MM.1S (cell line): ENCODE measurements around the gene U2AF1L4.

Experiments
- DNase-seq: peaks from one replicate; pipeline ENCODE4 v3.0.0-alpha.2; 2015
- H2AFZ ChIP-seq: fragments of 300-600 bp; sonication (generic); 2 replicates; pipeline ENCODE4 v1.6.0; 2016; ENCODE audit warnings: antibody characterized with exemption, low read length
- H3F3A ChIP-seq: fragments of 300-600 bp; sonication (generic); 2 replicates; pipeline ENCODE4 v1.6.1; 2016; ENCODE audit warnings: mild to moderate bottlenecking, antibody characterized with exemption, low read length, moderate library complexity, mixed read lengths; ENCODE audit not compliant: insufficient read depth
- H3K27ac ChIP-seq: fragments of 300-600 bp; sonication (generic); 2 replicates; pipeline ENCODE4 v1.5.1; 2016; ENCODE audit warnings: mild to moderate bottlenecking, low read length
- H3K27me3 ChIP-seq: fragments of 300-600 bp; sonication (generic); replicated peaks from 2 replicates; pipeline ENCODE4 v1.6.0; 2016; ENCODE audit warnings: low read length; ENCODE audit not compliant: insufficient read depth
- H3K36me3 ChIP-seq: fragments of 300-600 bp; sonication (generic); replicated peaks from 2 replicates; pipeline ENCODE4 v1.6.1; 2016; ENCODE audit warnings: mild to moderate bottlenecking, low read length, mixed read lengths; ENCODE audit not compliant: insufficient read depth
- H3K4me1 ChIP-seq: fragments of 300-600 bp; sonication (generic); 2 replicates; pipeline ENCODE4 v1.6.1; 2016; ENCODE audit warnings: low read length, mixed read lengths
- H3K4me2 ChIP-seq: fragments of 300-600 bp; sonication (generic); 2 replicates; pipeline ENCODE4 v1.6.0; 2016; ENCODE audit warnings: low read depth, low read length
- H3K4me3 ChIP-seq: fragments of 300-600 bp; sonication (generic); 2 replicates; pipeline ENCODE4 v1.5.1; 2016; ENCODE audit warnings: low read length, mixed read lengths
- H3K79me2 ChIP-seq: fragments of 300-600 bp; sonication (generic); 2 replicates; pipeline ENCODE4 v1.6.1; 2016; ENCODE audit warnings: mixed run types, low read length, mixed read lengths
- H3K9ac ChIP-seq: fragments of 300-600 bp; sonication (generic); 2 replicates; pipeline ENCODE4 v1.6.1; 2016; ENCODE audit warnings: low read length, mixed read lengths
- H3K9me2 ChIP-seq: fragments of 300-600 bp; sonication (generic); replicated peaks from 2 replicates; pipeline ENCODE4 v1.6.1; 2016; ENCODE audit warnings: mild to moderate bottlenecking, low read length, mixed read lengths; ENCODE audit not compliant: insufficient read depth
- H3K9me3 ChIP-seq: fragments of 300-600 bp; sonication (generic); replicated peaks from 2 replicates; pipeline ENCODE4 v1.6.1; 2016; ENCODE audit warnings: mild to moderate bottlenecking, low read length, mixed read lengths; ENCODE audit not compliant: insufficient read depth
- H4K20me1 ChIP-seq: fragments of 300-600 bp; sonication (generic); 2 replicates; pipeline ENCODE4 v1.6.1; 2016; ENCODE audit warnings: mild to moderate bottlenecking, low read length, moderate library complexity, mixed read lengths; ENCODE audit not compliant: insufficient read depth
- CTCF ChIP-seq: fragments of 300-600 bp; sonication (generic); IDR thresholded peaks from 2 replicates; pipeline ENCODE4 v1.5.1; 2016; ENCODE audit warnings: antibody characterized with exemption, low read length, mixed read lengths
- EZH2 ChIP-seq: fragments of 300-600 bp; sonication (generic); optimal IDR thresholded peaks from 2 replicates; pipeline ENCODE3; 2017; ENCODE audit warnings: low read depth, mild to moderate bottlenecking, antibody characterized with exemption, low read length, mixed read lengths
- EZH2phosphoT487 ChIP-seq: fragments of 300-600 bp; sonication (generic); IDR thresholded peaks from 2 replicates; pipeline ENCODE4 v1.6.1; 2018; ENCODE audit warnings: antibody characterized with exemption, low read length

Gene U2AF1L4

GRCh38 chr19:35712567-35713505, 32.4 kb downstream of the U2AF1L4 start:
- Histone ChIP-seq H3K9me2 (no peaks in the 10 kb centered on the region), H3K9ac (no peak overlapping the region), H3K27ac (no peak overlapping the region), H2AFZ (no peak overlapping the region), H3K79me2 (no peaks in the 10 kb centered on the region), H3K4me2 (no peak overlapping the region), H3K9me3 (no peaks in the 10 kb centered on the region), H3K27me3 (peaks cover 50% of the 10 kb centered on the region), H3K4me3 (no peak overlapping the region), H3F3A (peaks cover 7% of the 10 kb centered on the region; the same call in 1 of the 2 replicates), H4K20me1 (no peaks in the 10 kb centered on the region), H3K4me1 (peaks cover 11% of the 10 kb centered on the region), H3K36me3 (no peaks in the 10 kb centered on the region)
- DNase-seq: no peak
- TF ChIP-seq CTCF (no peak), EZH2 (no peak)

GRCh38 chr19:35710784-35711723, 34.2 kb downstream of the U2AF1L4 start:
- TF ChIP-seq EZH2 (no peak), CTCF (no peak)

GRCh38 chr19:35708391-35708790, 36.8 kb downstream of the U2AF1L4 start:
- Histone ChIP-seq H3K79me2 (no peaks in the 10 kb centered on the region), H4K20me1 (no peaks in the 10 kb centered on the region), H3K4me3 (no peak overlapping the region), H3K27me3 (peaks cover 53% of the 10 kb centered on the region), H3F3A (no peaks in the 10 kb centered on the region), H3K4me2 (no peak overlapping the region), H3K9me3 (no peaks in the 10 kb centered on the region), H3K4me1 (peaks cover 5% of the 10 kb centered on the region; the same call in 1 of the 2 replicates), H3K36me3 (no peaks in the 10 kb centered on the region), H3K9ac (no peak overlapping the region), H2AFZ (no peak overlapping the region), H3K27ac (no peak overlapping the region), H3K9me2 (no peaks in the 10 kb centered on the region)
- DNase-seq: no peak
- TF ChIP-seq EZH2 (no peak), EZH2phosphoT487 (no peak), CTCF (no peak)

More at GRCh38 chr19:35710784-35711723, 34.2 kb downstream of the U2AF1L4 start:
- no peak overlapping the region for H2AFZ ChIP-seq
- no peaks in the 10 kb centered on the region for H3K9me2 ChIP-seq
- no peak for DNase-seq
- H3K4me3 ChIP-seq: no peak overlapping the region
- no peaks in the 10 kb centered on the region for H3K36me3 ChIP-seq
- no peak overlapping the region for H3K4me2 ChIP-seq
- H4K20me1 ChIP-seq: no peaks in the 10 kb centered on the region
- no peaks in the 10 kb centered on the region for H3K79me2 ChIP-seq
- H3K9me3 ChIP-seq: no peaks in the 10 kb centered on the region
- H3K27ac ChIP-seq: no peak overlapping the region
- H3K9ac ChIP-seq: no peak overlapping the region
- peaks cover under 1% of the 10 kb centered on the region; the same call in 1 of the 2 replicates for H3F3A ChIP-seq
- peaks cover 9% of the 10 kb centered on the region for H3K4me1 ChIP-seq
- peaks cover 59% of the 10 kb centered on the region for H3K27me3 ChIP-seq
